HG03575 (cell line): ENCODE results near the gene CDKAL1.
"Not testable (repeated sequence)": the region's sequence is repeated elsewhere in the genome, so short reads cannot be mapped to it uniquely, and the experiment has no call there.

Source experiments
- ATAC-seq: cut with Tn5 transposase; IDR thresholded peaks from one replicate; pipeline ENCODE4 v1.9.1; 2021; ENCODE audit not compliant: unreplicated experiment, insufficient number of reproducible peaks, low FRiP score; ENCODE audit errors: extremely low read depth

The CDKAL1 gene

GRCh38 chr6:20582586-20583443 lies 48.6 kb downstream of the CDKAL1 start:
- ATAC-seq: no peak

- no peak for ATAC-seq
These were observed 49.2 kb downstream of the CDKAL1 start for GRCh38 chr6:20583444-20583800.

DNA sequence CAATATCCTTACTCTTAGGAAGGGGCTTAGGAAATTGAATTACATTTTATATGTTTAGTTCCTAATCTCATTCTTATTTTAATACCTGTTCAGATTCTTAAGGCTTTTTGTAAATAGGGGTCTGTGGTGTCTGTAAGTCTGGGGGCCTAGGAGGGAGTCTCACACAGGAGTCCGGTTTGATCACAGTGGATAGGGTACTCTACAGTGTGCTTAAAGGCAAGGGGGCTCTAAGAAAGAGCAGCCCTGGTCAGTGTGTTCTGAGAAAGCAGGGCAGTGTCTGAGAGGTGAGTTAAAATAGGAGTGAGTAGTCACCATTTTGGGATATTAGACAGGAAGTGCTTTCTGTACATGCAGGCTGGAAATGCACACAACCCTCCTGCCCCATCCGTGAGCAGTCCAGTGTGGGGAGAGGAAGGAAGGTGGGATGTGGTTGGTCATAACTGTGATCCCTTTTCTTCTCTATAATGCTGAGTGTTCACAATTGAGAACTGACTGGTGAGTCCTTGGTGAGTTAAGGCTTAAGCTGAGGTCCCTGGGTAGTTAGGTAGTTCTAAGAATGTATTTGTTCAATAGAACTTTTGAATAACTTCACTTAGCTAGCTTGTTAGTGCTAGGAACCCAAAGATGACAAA lies 50.0 kb downstream of the CDKAL1 start:
- ATAC-seq: no peak

- no peak for ATAC-seq
These were observed 55.0 kb downstream of the CDKAL1 start for GRCh38 chr6:20589266-20589665.

DNA sequence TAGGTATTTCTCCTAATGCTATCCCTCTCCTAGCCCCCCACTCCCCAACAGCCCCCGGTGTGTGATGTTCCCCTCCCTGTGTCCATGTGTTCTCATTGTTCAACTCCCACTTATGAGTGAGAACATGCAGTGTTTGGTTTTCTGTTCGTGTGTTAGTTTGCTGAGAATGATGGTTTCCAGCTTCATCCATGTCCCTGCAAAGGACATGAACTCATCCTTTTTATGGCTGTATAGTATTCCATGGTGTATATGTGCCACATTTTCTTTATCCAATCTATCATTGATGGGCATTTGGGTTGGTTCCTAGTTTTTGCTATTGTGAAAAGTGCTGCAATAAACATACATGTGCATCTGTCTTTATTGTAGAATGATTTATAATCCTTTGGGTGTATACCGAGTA lies 56.2 kb downstream of the CDKAL1 start:
- not testable (repeated sequence) for ATAC-seq

DNA sequence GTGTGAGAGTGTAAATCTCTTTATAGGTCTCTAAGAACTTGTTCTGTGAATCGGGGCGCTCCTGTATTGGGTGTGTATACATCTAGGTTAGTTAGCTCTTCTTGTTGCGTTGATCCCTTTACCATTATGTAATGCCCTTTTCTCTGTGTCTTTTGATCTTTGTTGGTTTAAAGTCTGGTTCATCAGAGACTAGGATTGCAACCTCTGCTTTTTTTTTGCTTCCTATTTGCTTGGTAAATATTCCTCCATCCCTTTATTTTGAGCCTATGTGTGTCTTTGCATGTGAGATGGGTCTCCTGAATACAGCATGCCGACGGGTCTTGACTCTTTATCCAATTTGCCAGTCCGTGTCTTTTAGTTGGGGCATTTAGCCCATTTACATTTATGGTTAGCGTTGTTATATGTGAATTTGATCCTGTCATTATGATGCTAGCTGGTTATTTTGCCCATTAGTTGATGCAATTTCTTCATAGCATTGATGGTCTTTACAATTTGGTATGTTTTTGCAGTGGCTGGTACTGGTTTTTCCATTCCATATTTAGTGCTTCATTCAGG lies 60.1 kb downstream of the CDKAL1 start:
- not testable (repeated sequence) for ATAC-seq

DNA sequence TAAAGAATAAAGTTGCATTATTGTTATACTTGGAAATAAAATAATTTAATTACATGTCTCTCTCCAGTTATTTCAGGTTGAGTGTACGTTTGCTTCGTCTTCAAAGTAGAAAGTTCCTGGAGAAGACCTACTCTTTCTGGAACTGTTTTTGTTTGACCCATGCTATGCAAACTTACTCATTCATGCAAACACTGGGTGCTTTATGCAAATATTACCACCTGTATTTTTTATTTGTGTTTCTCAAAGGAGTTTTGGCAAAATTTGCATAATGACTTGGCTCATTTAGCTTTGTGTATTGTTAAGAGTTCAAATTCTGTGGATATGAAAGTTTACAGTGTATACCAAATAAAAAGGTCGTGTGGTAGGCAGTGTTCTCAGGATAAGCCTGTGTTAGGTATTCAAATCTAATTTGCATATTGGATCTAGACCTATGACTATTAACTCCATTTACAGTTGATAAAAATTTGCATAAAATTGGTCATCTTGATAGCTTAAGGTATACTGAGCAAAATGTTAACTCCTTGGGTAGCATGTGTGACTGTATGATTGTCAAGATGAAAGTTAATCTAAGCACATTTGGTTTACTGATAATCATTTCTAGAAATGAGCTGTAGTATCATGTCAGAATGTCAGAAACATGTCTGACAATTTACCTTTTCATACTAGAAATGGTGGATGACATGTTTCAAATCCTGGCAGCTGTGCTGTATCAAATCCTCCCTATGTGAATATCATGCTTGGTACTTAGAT lies 65.2 kb downstream of the CDKAL1 start:
- no peak for ATAC-seq

DNA sequence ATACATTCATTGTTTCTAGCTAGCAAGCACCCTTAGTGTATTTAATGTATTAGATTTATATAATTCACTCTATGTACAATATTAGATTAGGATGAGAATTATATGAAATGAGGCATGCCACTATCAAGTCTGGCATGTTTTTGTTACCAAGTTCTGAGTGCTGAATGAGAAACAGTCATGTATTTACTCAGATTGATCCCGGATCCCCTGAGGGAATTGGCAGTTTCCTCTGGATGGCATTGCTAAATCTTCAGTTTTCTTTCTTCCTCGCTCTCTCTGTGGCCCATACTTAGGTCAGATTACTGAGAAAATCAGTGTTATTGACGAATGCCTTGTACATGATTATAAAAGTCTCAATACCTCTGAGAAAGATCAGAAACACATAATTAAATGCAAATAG lies 66.6 kb downstream of the CDKAL1 start:
- no peak for ATAC-seq

GRCh38 chr6:20604159-20604558 lies 69.9 kb downstream of the CDKAL1 start:
- ATAC-seq: no peak

- ATAC-seq: no peak
These were observed 70.8 kb downstream of the CDKAL1 start for GRCh38 chr6:20605061-20605460.

- no peak for ATAC-seq
These were observed 71.3 kb downstream of the CDKAL1 start for GRCh38 chr6:20605581-20605980.

DNA sequence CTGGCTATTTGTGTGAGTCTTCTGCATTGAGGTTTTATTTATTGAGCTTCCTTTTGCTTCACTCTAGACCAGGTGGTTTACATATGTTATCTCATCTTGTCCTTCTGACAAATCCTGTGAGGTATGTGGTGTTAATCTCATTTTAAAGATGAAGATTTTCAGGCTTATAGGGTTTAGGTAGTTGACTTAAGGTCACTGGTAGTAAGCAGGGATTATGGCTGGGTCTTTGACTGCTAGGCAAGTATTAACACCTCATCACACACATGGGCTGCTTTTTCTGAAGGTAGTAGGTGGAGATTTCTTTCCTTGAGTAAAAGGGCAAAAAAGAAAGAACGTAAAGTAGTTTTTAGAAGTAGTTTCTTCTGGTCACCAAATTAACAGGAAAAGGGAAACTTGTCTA lies 72.6 kb downstream of the CDKAL1 start:
- ATAC-seq: no peak

GRCh38 chr6:20608356-20608755 lies 74.1 kb downstream of the CDKAL1 start:
- no peak for ATAC-seq

GRCh38 chr6:20608905-20609304 lies 74.6 kb downstream of the CDKAL1 start:
- no peak for ATAC-seq

GRCh38 chr6:20609924-20610323 lies 75.7 kb downstream of the CDKAL1 start:
- ATAC-seq: not testable (repeated sequence)

DNA sequence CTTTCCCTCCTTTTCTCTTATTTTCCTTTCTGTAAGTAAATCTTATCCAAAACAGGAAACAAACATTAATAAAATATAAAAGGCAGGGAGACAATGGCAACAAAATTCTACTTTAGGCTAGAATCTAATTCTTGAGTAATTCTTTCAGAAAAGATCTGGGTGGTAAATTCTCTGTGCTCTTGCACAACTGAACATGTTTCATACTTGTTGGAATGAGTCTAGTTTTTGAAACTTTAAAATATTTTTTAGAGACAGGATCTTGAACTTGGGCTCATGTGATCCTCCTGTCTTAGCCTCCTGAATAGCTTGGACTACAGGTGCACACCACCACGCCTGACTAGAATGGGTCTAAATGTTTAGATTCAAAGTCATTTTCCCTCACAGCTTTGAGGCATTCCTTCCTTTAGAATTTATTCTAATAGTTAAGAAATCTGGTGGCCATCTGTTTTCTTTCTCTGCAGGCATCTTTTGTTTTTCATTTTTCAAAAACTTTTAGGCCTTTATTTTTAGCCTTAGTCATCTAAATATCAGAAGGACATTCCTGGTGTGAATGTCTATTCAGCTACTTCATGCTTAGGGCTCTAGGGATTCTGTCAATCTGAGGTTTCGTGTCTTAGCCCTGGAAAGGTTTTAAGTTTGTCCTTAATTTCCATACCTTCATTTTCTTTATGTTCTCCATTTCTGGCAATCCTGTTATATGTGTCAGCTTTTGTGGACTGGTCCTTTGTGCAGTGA lies 76.5 kb downstream of the CDKAL1 start:
- ATAC-seq: no peak

DNA sequence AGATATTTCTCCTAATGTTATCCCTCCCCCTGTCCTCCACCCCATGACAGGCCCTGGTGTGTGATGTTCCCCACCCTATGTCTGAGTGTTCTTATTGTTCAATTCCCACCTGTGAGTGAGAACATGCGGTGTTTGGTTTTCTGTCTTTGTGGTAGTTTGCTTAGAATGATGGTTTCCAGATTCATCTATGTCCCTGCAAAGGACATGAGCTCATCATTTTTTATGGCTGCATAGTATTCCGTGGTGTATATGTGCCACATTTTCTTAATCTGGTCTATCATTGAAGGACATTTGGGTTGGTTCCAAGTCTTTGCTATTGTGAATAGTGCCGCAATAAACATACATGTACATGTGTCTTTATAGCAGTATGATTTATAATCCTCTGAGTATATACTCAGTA lies 83.3 kb downstream of the CDKAL1 start:
- not testable (repeated sequence) for ATAC-seq

DNA sequence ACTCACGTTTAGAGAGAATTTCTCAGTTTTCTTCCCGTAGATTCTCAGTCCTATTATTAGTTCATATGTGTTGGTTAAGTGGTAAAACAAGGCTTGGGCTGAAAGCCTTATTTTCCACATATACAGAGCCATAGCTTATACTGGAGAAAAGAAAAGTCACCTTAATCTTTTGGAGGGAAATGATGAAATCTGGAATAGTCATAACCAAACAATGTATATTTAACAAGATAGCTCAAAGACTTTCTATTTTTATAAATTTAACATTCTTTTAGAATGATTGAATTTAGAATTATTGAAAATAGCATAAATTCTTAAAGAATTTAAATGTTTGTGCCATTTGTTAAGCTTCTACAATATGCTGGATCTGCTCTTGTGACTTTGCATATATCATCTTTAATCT lies 85.8 kb downstream of the CDKAL1 start:
- no peak for ATAC-seq

DNA sequence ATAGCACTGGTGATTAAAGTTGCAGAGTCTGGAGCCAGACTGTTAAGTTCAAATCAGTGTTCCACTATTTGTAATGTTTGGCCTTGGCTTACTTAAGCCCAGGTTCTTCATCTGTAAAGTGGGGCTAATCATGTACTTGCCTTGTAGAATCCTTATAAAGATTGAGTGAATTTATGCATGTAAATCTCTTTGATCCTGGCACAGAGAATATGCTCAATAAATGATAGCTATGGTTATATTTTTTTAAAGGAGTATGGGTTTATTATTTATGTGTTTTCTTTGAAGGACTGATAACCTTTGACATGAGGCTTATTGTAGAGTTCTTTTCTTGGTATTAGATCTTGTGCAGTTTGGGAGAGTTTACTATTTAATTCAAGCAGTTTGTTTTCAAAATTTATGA lies 89.5 kb downstream of the CDKAL1 start:
- ATAC-seq: no peak
